Endothelial cell of umbilical vein (primary cell): ENCODE results near the gene ACTN3. TPM values are rescaled to one million over a fixed set of nuclear protein-coding genes. Genes with fewer than 3 reads are reported as not detected.

Source experiments
- BruUV-seq: library from RNA; stranded (reverse); fragments of 400-500 nt; replicated peaks from 2 replicates; lab custom pipeline; 2021; lab: Mats Ljungman, UMichigan
- CTCF ChIA-PET: fragments of 300-600, 350-600 bp; sonication (Branson Sonifier 250); formaldehyde crosslinking; loops from one replicate; lab custom pipeline; 2021; ENCODE audit warnings: antibody characterized with exemption, inconsistent platforms; lab: Charles Lee
- POLR2A ChIA-PET: fragments of 300-600, 350-600 bp; sonication (Branson Sonifier 250); formaldehyde crosslinking; loops from one replicate; lab custom pipeline; 2021; ENCODE audit warnings: antibody characterized with exemption, inconsistent platforms; lab: Charles Lee
- DNase-seq: peaks from one replicate; pipeline ENCODE4 v3.0.0-alpha.2; 2011; ENCODE audit warnings: low read depth, low spot score
- FAIRE-seq: peaks from 2 replicates; lab custom pipeline; 2011; peaks lifted over from hg19 to GRCh38; lab: Jason Lieb, UNC
- H2AFZ ChIP-seq: 2 replicates; pipeline ENCODE4 v1.6.0; 2012; ENCODE audit warnings: low read depth, low read length, control low read depth, inconsistent platforms
- H3K27ac ChIP-seq: 2 replicates; pipeline ENCODE4 v1.5.1; 2011; ENCODE audit warnings: low read depth, mild to moderate bottlenecking, control low read depth, low read length, moderate library complexity; ENCODE audit not compliant: insufficient read depth
- H3K27me3 ChIP-seq, 2 experiments: 2 replicates each; pipeline versions ENCODE4 v1.6.0 to v1.6.1; 2011; ENCODE audit warnings: low read length in 2 of 2, mixed read lengths in 1 of 2; ENCODE audit not compliant: control insufficient read depth in 2 of 2, insufficient read depth in 2 of 2
- H3K36me3 ChIP-seq, 2 experiments: 2 replicates in 1 of 2; 3 replicates in 1 of 2; pipeline ENCODE4 v1.5.1; 2011; ENCODE audit warnings: low read length in 2 of 2, mild to moderate bottlenecking in 1 of 2, moderate library complexity in 1 of 2; ENCODE audit not compliant: control insufficient read depth in 2 of 2, insufficient read depth in 2 of 2; ENCODE audit errors: extremely low read depth in 1 of 2
- H3K4me1 ChIP-seq: 3 replicates; pipeline ENCODE4 v1.5.1; 2011; ENCODE audit warnings: mild to moderate bottlenecking, low read length; ENCODE audit not compliant: control insufficient read depth, insufficient read depth; ENCODE audit errors: extremely low read depth
- H3K4me2 ChIP-seq: 2 replicates; pipeline ENCODE4 v1.6.1; 2011; ENCODE audit warnings: low read length, control low read depth, mixed read lengths; ENCODE audit not compliant: insufficient read depth
- H3K4me3 ChIP-seq, 3 experiments: fragments of 200-600 bp in 1 of 3; sonication (generic), shearing (Covaris generic) in 1 of 3; replicated peaks in 1 of 3; 2 replicates each; pipeline ENCODE4 v1.5.1; 2011 to 2016; ENCODE audit warnings: control low read depth in 3 of 3, low read length in 3 of 3, mild to moderate bottlenecking in 2 of 3, inconsistent platforms in 1 of 3, low read depth in 1 of 3, moderate library complexity in 1 of 3; ENCODE audit not compliant: insufficient read depth in 1 of 3
- H3K79me2 ChIP-seq: 2 replicates; pipeline ENCODE4 v1.6.0; 2012; ENCODE audit warnings: low read length, inconsistent platforms; ENCODE audit not compliant: control insufficient read depth, insufficient read depth
- H3K9ac ChIP-seq: replicated peaks from 2 replicates; pipeline ENCODE3; 2011; ENCODE audit warnings: low read length, control low read depth; ENCODE audit not compliant: insufficient read depth; ENCODE audit errors: extremely low read depth
- H3K9me1 ChIP-seq: replicated peaks from 3 replicates; pipeline ENCODE4 v1.6.0; 2011; ENCODE audit warnings: mild to moderate bottlenecking, low read length; ENCODE audit not compliant: control insufficient read depth, insufficient read depth; ENCODE audit errors: extremely low read depth
- H3K9me3 ChIP-seq: replicated peaks from 2 replicates; pipeline ENCODE4 v1.5.1; 2012; ENCODE audit warnings: low read length, inconsistent platforms; ENCODE audit not compliant: control insufficient read depth, insufficient read depth
- H4K20me1 ChIP-seq: replicated peaks from 2 replicates; pipeline ENCODE3; 2011; ENCODE audit warnings: mild to moderate bottlenecking, low read length; ENCODE audit not compliant: control insufficient read depth, insufficient read depth; ENCODE audit errors: extremely low read depth
- CTCF ChIP-seq, 2 donors: IDR thresholded peaks; 1 replicate in 1 of 2; 2 replicates in 1 of 2; pipeline ENCODE4 v1.5.1; 2011; ENCODE audit warnings: low read length in 2 of 2, mild to moderate bottlenecking in 2 of 2, moderate library complexity in 2 of 2, control low read depth in 1 of 2, inconsistent platforms in 1 of 2, low read depth in 1 of 2; ENCODE audit not compliant: insufficient read depth in 1 of 2; ENCODE audit errors: extremely low read depth in 1 of 2
- EZH2 ChIP-seq: IDR thresholded peaks from 2 replicates; pipeline ENCODE4 v1.6.1; 2012; ENCODE audit warnings: borderline replicate concordance, low read depth, mild to moderate bottlenecking, moderate library complexity, low read length, inconsistent platforms; ENCODE audit not compliant: severe bottlenecking
- FOS ChIP-seq: IDR thresholded peaks from 2 replicates; pipeline ENCODE4 v1.6.1; 2011; ENCODE audit warnings: mild to moderate bottlenecking, low read length, moderate library complexity, borderline replicate concordance; ENCODE audit not compliant: insufficient read depth
- GATA2 ChIP-seq: IDR thresholded peaks from 2 replicates; pipeline ENCODE4 v1.7.0; 2011; ENCODE audit warnings: low read depth, mild to moderate bottlenecking, moderate library complexity, mixed read lengths, low read length; ENCODE audit not compliant: insufficient read length, insufficient read depth
- JUN ChIP-seq: IDR thresholded peaks from 2 replicates; pipeline ENCODE4 v1.6.1; 2011; ENCODE audit warnings: borderline replicate concordance, low read depth; ENCODE audit not compliant: insufficient read length, insufficient read depth
- MYC ChIP-seq: IDR thresholded peaks from one replicate; pipeline ENCODE4 v1.6.1; 2011; ENCODE audit warnings: mild to moderate bottlenecking, low read depth, low read length
- POLR2A ChIP-seq: IDR thresholded peaks from 2 replicates; pipeline ENCODE4 v1.6.1; 2012; ENCODE audit warnings: low read depth, mild to moderate bottlenecking, control low read depth, low read length
- POLR2AphosphoS5 ChIP-seq: IDR thresholded peaks from 2 replicates; pipeline ENCODE4 v1.6.1; 2012; ENCODE audit warnings: low read depth, mild to moderate bottlenecking, control low read depth, low read length, moderate library complexity; ENCODE audit not compliant: insufficient read depth
- dilution Hi-C: fragments of 300-500 bp; cut with MboI; formaldehyde crosslinking; loops from one replicate; pipeline ENCODE4 v1.15.0; 2019; ENCODE audit warnings: low sequenced_read_pairs; ENCODE audit not compliant: extremely low pct_ligation_motif_present
- intact Hi-C: fragments of 100-400 bp; cut with micrococcal nuclease; formaldehyde crosslinking; loops from one replicate; pipeline ENCODE4 v1.10.0; 2022
- polyA plus RNA-seq, 4 experiments: library from polyadenylated mRNA; depleted of rRNA in 3 of 4; stranded (reverse) in 3 of 4; unstranded in 1 of 4; fragments of >200 nt; gene quantifications; 2 replicates each; pipeline versions ENCODE4 v1.2.1 to v1.2.3, GENCODE V29; 2011 to 2012; ENCODE audit warnings: missing spikeins in 1 of 4
- total RNA-seq: library from RNA; stranded (reverse); gene quantifications from 2 replicates; pipeline ENCODE4 v1.2.3, GENCODE V29; 2021
- TF ChIP-seq, protein P1 (sequence below): IDR thresholded peaks from 2 replicates; pipeline ENCODE4 v1.6.1; 2011; ENCODE audit not compliant: insufficient read depth, insufficient read length

Gene ACTN3
- total and polyA plus RNA-seq, 2 donors (not counting 3 experiments of a cell fraction or from before 2014, with no cell fraction given), result 0.17 to 0.18 TPM

DNA sequence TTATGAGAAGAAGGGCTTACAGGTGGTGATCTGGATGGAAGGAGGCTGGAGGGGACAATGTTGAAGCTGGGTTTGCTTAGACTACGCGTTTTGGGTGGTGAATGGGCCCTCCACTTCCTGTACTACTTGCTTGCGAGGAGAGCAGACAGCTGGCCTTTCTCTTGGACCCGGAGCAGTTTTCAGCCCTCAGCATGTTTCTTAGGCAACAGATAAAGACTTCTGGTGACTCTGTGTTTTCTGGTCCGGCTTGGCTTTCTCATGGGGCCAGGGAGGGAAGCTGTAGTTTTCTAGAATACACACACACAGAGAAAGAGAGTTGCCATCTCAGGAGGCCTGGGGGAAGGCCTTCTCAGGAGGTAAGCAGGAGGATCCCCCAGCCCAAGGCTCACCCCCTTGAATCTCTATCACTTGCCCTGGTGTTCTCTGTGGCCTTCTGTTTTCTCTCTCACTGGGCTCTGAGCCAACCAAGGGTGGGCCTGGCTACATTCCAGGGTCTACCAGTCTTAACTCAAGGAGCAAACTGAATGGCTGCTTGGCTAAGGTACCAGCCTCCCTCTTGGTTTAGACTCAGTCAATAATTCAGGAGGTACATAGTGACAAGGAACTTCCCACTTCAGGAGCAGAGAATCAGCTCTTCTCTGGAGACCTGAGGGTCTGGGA is 48.7 kb downstream of the ACTN3 start:
- H3K79me2 ChIP-seq, result no peaks in the 10 kb centered on the region
- no peaks in the 10 kb centered on the region for H3K9me1 ChIP-seq
- H3K4me2 ChIP-seq, result no peak overlapping the region
- POLR2A ChIA-PET, result interaction anchor here (0.5 to 1.7 kb wide), 2 partner anchors 21 to 104 kb away, joined by 5 to 8 read pairs; partner anchors contain the start of gene RBM14
- TF ChIP-seq MYC (no peak), POLR2AphosphoS5 (no peak), POLR2A (no peak), EZH2 (no peak), FOS (no peak), JUN (no peak), CTCF (IDR thresholded peaks at IDR 0.05; ENCODE audit: extremely low read depth in 1 of 2, insufficient read depth in 1 of 2, low read depth in 1 of 2, low read length in 2 of 2) (no peak), GATA2 (no peak)
- TF ChIP-seq, protein P1, sequence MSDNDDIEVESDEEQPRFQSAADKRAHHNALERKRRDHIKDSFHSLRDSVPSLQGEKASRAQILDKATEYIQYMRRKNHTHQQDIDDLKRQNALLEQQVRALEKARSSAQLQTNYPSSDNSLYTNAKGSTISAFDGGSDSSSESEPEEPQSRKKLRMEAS, result no peak
- H3K27me3 ChIP-seq, result peaks cover 0 to 2% of the 10 kb centered on the region in 2 experiments
- no peak overlapping the region for H2AFZ ChIP-seq
- no peaks in the 10 kb centered on the region for H4K20me1 ChIP-seq
- H3K36me3 ChIP-seq, result peaks cover 0 to 4% of the 10 kb centered on the region in 2 experiments
- DNase-seq (no peak), FAIRE-seq (no peak)
- H3K9me3 ChIP-seq, result no peaks in the 10 kb centered on the region
- dilution Hi-C loops, result no loop called here
- no peak overlapping the region for H3K9ac ChIP-seq
- H3K4me3 ChIP-seq, result no peak overlapping the region
- no peak overlapping the region for H3K27ac ChIP-seq
- peaks cover 5% of the 10 kb centered on the region for H3K4me1 ChIP-seq
- CTCF ChIA-PET, result interaction anchor here (1.5 to 2.2 kb wide), 2 partner anchors 10 to 83 kb away, joined by 3 to 11 read pairs; partner anchors contain the start of gene RBM4B
- no TSS peak for BruUV-seq
- intact Hi-C loops, result no loop called here
